WTC11 (cell line): ENCODE measurements around the gene UBAC2. TPM values are rescaled to one million over a fixed set of nuclear protein-coding genes. Genes with fewer than 3 reads are reported as not detected.

ENCODE experiments used
- ATAC-seq: fragments of 200-7000 bp; cut with Tn5 transposase; 2 replicates; pipeline ENCODE4 v1.10.0; 2021; ENCODE audit warnings: mild to moderate bottlenecking, moderate library complexity
- CTCF ChIA-PET: fragments of 300-600 bp; sonication (Branson Sonifier 250); formaldehyde crosslinking; loops from one replicate; lab custom pipeline; 2021; ENCODE audit warnings: antibody characterized with exemption; lab: Charles Lee
- POLR2A ChIA-PET: fragments of 350-600 bp; sonication (Branson Sonifier 250); formaldehyde crosslinking; loops from one replicate; lab custom pipeline; 2021; ENCODE audit warnings: antibody characterized with exemption; lab: Charles Lee
- DNase-seq: peaks from one replicate; pipeline ENCODE4 v3.0.0; 2021; ENCODE audit warnings: low spot score
- H3K27ac Mint-ChIP-seq: 2 replicates; pipeline ENCODE4 v1.8.0; 2021; ENCODE audit warnings: mixed read lengths
- H3K27me3 Mint-ChIP-seq: 2 replicates; pipeline ENCODE4 v1.8.0; 2021; ENCODE audit warnings: low read depth, mild to moderate bottlenecking, moderate library complexity, mixed read lengths
- H3K36me3 Mint-ChIP-seq: 2 replicates; pipeline ENCODE4 v1.8.0; 2021; ENCODE audit warnings: mixed read lengths
- H3K4me1 Mint-ChIP-seq: 2 replicates; pipeline ENCODE4 v1.8.0; 2022; ENCODE audit warnings: mixed read lengths
- H3K4me3 Mint-ChIP-seq: 2 replicates; pipeline ENCODE4 v1.8.0; 2021; ENCODE audit warnings: mild to moderate bottlenecking, moderate library complexity, mixed read lengths
- H3K9me3 Mint-ChIP-seq: 2 replicates; pipeline ENCODE4 v1.8.0; 2021; ENCODE audit warnings: mixed read lengths
- CREB1 ChIP-seq: sonication (generic); formaldehyde crosslinking; IDR thresholded peaks from 2 replicates; pipeline ENCODE4 v1.8.0; 2023; ENCODE audit warnings: mild to moderate bottlenecking, missing genetic modification reagents
- ESRRA ChIP-seq: sonication (generic); formaldehyde crosslinking; IDR thresholded peaks from 2 replicates; pipeline ENCODE4 v1.8.1; 2022; ENCODE audit warnings: mild to moderate bottlenecking, missing genetic modification reagents, borderline replicate concordance
- FOXJ3 ChIP-seq: sonication (generic); formaldehyde crosslinking; IDR thresholded peaks from 2 replicates; pipeline ENCODE4 v1.9.0; 2021; ENCODE audit warnings: missing genetic modification reagents, mild to moderate bottlenecking, borderline replicate concordance
- MXD4 ChIP-seq: fragments of 250-450 bp; sonication (Bioruptor Pico); IDR thresholded peaks from 2 replicates; pipeline ENCODE4 v1.8.0; 2021; ENCODE audit warnings: mild to moderate bottlenecking, moderate library complexity, borderline replicate concordance
- NR2C2 ChIP-seq: sonication (generic); formaldehyde crosslinking; IDR thresholded peaks from 2 replicates; pipeline ENCODE4 v1.8.0; 2022; ENCODE audit warnings: mild to moderate bottlenecking, missing genetic modification reagents
- TEAD1 ChIP-seq: sonication (generic); formaldehyde crosslinking; IDR thresholded peaks from 2 replicates; pipeline ENCODE4 v1.8.0; 2022; ENCODE audit warnings: mild to moderate bottlenecking, missing genetic modification reagents
- total RNA-seq: library from RNA; stranded (reverse); gene quantifications from 3 replicates; pipeline ENCODE4 v1.2.3, GENCODE V29; 2021
- TF ChIP-seq, protein P1 (sequence below): sonication (generic); formaldehyde crosslinking; IDR thresholded peaks from 2 replicates; pipeline ENCODE4 v1.8.1; 2023; ENCODE audit warnings: mild to moderate bottlenecking, missing genetic modification reagents
- TF ChIP-seq, protein P2 (sequence below): fragments of 250-450 bp; sonication (Bioruptor Pico); IDR thresholded peaks from 2 replicates; pipeline ENCODE4 v1.9.0; 2021; ENCODE audit warnings: moderate library complexity, mild to moderate bottlenecking, inconsistent platforms, borderline replicate concordance
- TF ChIP-seq, protein P3 (sequence below): sonication (generic); formaldehyde crosslinking; IDR thresholded peaks from 2 replicates; pipeline ENCODE4 v1.8.0; 2023; ENCODE audit warnings: missing genetic modification reagents
- TF ChIP-seq, protein P4 (sequence below): sonication (generic); formaldehyde crosslinking; IDR thresholded peaks from 2 replicates; pipeline ENCODE4 v1.8.0; 2023; ENCODE audit warnings: mild to moderate bottlenecking, missing genetic modification reagents
- TF ChIP-seq, protein P5 (sequence below): sonication (generic); formaldehyde crosslinking; IDR thresholded peaks from 2 replicates; pipeline ENCODE4 v1.8.1; 2022; ENCODE audit warnings: low read depth, mild to moderate bottlenecking, moderate library complexity, missing genetic modification reagents, borderline replicate concordance
- TF ChIP-seq, protein P6 (sequence below): sonication (generic); formaldehyde crosslinking; IDR thresholded peaks from 2 replicates; pipeline ENCODE4 v1.8.1; 2022; ENCODE audit warnings: low read depth, missing genetic modification reagents, borderline replicate concordance
- TF ChIP-seq, protein P7 (sequence below): fragments of 250-450 bp; sonication (Bioruptor Pico); IDR thresholded peaks from 2 replicates; pipeline ENCODE4 v1.9.0; 2021; ENCODE audit warnings: mild to moderate bottlenecking

UBAC2 gene
- total RNA-seq, 1 experiment from 2014 or later, result 64.7 TPM

DNA sequence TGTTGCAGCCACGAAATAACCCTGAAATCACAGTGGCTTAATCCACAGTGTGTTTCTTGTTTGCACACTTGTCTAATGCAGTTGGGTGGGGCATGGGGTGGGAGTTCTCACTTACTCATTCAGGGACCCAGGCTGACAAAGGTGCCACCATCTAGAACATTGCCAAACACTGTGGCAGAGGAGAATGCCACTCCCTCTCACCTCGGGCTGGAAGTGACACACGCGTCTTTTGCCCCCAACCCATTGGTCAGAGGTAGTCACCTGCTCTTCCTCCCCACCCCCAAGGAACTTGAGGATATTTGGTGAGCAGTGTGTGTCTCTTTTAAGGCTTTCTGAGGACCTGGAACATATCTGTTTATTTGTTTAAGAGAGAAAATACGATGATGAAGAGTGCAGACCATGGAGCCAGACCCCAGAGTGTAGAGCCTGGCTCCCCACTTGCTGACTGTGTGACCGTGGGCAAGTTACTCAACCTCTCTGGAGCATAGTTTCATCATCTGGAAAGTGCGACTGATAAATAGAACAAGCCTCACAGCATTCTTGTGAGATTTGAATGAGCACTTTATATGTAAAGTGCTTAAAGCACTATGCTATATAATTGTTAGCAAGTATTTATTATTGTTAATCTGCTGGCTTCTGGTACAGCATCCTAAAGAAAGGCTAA is 89.2 kb downstream of the UBAC2 start (continued):
- TF ChIP-seq, protein P1, sequence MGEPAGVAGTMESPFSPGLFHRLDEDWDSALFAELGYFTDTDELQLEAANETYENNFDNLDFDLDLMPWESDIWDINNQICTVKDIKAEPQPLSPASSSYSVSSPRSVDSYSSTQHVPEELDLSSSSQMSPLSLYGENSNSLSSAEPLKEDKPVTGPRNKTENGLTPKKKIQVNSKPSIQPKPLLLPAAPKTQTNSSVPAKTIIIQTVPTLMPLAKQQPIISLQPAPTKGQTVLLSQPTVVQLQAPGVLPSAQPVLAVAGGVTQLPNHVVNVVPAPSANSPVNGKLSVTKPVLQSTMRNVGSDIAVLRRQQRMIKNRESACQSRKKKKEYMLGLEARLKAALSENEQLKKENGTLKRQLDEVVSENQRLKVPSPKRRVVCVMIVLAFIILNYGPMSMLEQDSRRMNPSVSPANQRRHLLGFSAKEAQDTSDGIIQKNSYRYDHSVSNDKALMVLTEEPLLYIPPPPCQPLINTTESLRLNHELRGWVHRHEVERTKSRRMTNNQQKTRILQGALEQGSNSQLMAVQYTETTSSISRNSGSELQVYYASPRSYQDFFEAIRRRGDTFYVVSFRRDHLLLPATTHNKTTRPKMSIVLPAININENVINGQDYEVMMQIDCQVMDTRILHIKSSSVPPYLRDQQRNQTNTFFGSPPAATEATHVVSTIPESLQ (CRISPR knock-in tag), result no peak
- TF ChIP-seq, protein P2, sequence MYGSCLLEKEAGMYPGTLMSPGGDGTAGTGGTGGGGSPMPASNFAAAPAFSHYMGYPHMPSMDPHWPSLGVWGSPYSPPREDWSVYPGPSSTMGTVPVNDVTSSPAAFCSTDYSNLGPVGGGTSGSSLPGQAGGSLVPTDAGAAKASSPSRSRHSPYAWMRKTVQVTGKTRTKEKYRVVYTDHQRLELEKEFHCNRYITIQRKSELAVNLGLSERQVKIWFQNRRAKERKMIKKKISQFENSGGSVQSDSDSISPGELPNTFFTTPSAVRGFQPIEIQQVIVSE (CRISPR knock-in tag), result no peak
- TF ChIP-seq, protein P3, sequence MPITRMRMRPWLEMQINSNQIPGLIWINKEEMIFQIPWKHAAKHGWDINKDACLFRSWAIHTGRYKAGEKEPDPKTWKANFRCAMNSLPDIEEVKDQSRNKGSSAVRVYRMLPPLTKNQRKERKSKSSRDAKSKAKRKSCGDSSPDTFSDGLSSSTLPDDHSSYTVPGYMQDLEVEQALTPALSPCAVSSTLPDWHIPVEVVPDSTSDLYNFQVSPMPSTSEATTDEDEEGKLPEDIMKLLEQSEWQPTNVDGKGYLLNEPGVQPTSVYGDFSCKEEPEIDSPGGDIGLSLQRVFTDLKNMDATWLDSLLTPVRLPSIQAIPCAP, result no peak
- TF ChIP-seq, protein P4, sequence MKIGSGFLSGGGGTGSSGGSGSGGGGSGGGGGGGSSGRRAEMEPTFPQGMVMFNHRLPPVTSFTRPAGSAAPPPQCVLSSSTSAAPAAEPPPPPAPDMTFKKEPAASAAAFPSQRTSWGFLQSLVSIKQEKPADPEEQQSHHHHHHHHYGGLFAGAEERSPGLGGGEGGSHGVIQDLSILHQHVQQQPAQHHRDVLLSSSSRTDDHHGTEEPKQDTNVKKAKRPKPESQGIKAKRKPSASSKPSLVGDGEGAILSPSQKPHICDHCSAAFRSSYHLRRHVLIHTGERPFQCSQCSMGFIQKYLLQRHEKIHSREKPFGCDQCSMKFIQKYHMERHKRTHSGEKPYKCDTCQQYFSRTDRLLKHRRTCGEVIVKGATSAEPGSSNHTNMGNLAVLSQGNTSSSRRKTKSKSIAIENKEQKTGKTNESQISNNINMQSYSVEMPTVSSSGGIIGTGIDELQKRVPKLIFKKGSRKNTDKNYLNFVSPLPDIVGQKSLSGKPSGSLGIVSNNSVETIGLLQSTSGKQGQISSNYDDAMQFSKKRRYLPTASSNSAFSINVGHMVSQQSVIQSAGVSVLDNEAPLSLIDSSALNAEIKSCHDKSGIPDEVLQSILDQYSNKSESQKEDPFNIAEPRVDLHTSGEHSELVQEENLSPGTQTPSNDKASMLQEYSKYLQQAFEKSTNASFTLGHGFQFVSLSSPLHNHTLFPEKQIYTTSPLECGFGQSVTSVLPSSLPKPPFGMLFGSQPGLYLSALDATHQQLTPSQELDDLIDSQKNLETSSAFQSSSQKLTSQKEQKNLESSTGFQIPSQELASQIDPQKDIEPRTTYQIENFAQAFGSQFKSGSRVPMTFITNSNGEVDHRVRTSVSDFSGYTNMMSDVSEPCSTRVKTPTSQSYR, result no peak
- TF ChIP-seq NR2C2 (no peak), MXD4 (CRISPR knock-in tag) (no peak), TEAD1 (CRISPR knock-in tag) (no peak), ESRRA (CRISPR knock-in tag) (no peak), CREB1 (no peak)
- TF ChIP-seq, protein P5, sequence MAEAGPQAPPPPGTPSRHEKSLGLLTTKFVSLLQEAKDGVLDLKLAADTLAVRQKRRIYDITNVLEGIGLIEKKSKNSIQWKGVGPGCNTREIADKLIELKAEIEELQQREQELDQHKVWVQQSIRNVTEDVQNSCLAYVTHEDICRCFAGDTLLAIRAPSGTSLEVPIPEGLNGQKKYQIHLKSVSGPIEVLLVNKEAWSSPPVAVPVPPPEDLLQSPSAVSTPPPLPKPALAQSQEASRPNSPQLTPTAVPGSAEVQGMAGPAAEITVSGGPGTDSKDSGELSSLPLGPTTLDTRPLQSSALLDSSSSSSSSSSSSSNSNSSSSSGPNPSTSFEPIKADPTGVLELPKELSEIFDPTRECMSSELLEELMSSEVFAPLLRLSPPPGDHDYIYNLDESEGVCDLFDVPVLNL (CRISPR knock-in tag), result no peak
- TF ChIP-seq, protein P6, sequence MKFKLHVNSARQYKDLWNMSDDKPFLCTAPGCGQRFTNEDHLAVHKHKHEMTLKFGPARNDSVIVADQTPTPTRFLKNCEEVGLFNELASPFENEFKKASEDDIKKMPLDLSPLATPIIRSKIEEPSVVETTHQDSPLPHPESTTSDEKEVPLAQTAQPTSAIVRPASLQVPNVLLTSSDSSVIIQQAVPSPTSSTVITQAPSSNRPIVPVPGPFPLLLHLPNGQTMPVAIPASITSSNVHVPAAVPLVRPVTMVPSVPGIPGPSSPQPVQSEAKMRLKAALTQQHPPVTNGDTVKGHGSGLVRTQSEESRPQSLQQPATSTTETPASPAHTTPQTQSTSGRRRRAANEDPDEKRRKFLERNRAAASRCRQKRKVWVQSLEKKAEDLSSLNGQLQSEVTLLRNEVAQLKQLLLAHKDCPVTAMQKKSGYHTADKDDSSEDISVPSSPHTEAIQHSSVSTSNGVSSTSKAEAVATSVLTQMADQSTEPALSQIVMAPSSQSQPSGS (CRISPR knock-in tag), result no peak
- TF ChIP-seq, all 79 proteins: peak for 0

DNA sequence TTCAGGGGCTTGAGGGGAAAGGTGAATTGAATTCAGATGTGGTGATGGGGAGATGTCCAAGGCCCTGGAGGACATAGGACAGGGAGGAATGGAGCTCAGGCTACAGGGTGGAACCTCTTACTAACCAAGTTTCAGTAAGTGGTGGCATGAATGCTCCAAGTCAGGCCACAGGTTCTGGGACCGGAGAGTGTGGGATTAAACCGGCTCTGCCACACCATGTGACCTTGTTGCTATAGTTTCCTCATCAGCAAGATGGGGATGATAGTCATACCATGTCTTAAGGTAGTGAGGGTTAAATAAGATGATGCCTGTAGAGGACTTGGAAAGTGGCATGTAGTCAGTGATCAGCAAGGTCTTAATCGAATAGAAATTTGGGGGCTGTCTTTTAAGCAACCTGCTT is 90.2 kb downstream of the UBAC2 start:
- ChIA-PET POLR2A (no interaction called here), CTCF (no interaction called here)
- TF ChIP-seq, protein P3, result no peak
- TF ChIP-seq FOXJ3 (CRISPR knock-in tag), result no peak
- TF ChIP-seq, protein P7, sequence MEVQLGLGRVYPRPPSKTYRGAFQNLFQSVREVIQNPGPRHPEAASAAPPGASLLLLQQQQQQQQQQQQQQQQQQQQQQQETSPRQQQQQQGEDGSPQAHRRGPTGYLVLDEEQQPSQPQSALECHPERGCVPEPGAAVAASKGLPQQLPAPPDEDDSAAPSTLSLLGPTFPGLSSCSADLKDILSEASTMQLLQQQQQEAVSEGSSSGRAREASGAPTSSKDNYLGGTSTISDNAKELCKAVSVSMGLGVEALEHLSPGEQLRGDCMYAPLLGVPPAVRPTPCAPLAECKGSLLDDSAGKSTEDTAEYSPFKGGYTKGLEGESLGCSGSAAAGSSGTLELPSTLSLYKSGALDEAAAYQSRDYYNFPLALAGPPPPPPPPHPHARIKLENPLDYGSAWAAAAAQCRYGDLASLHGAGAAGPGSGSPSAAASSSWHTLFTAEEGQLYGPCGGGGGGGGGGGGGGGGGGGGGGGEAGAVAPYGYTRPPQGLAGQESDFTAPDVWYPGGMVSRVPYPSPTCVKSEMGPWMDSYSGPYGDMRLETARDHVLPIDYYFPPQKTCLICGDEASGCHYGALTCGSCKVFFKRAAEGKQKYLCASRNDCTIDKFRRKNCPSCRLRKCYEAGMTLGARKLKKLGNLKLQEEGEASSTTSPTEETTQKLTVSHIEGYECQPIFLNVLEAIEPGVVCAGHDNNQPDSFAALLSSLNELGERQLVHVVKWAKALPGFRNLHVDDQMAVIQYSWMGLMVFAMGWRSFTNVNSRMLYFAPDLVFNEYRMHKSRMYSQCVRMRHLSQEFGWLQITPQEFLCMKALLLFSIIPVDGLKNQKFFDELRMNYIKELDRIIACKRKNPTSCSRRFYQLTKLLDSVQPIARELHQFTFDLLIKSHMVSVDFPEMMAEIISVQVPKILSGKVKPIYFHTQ (CRISPR knock-in tag), result no peak
- no peak for ATAC-seq
- Mint-ChIP-seq H3K4me3 (no peak overlapping the region), H3K27ac (peak overlapping the region; percentile 19; the same call in 1 of the 2 replicates), H3K9me3 (no peaks in the 10 kb centered on the region), H3K36me3 (no peaks in the 10 kb centered on the region), H3K4me1 (no peaks in the 10 kb centered on the region), H3K27me3 (no peaks in the 10 kb centered on the region)
- DNase-seq, result no peak
